Naive thymus-derived CD8-positive, alpha-beta T cell (primary cell): ENCODE data around the gene DCC. TPM values are rescaled to one million over a fixed set of nuclear protein-coding genes. Genes with fewer than 3 reads are reported as not detected.

Experiments used
- ATAC-seq, 2 donors: fragments of 150-1000 bp; cut with Tn5 transposase in 1 of 2; sonication (Bioruptor Pico), chemical (Tn5 transposase) in 1 of 2; 1 replicate in 1 of 2; 2 replicates in 1 of 2; pipeline ENCODE4 v1.10.0; 2021; ENCODE audit warnings: mild to moderate bottlenecking in 2 of 2, moderate library complexity in 2 of 2
- POLR2A ChIA-PET: fragments of 350-600 bp; sonication (Branson Sonifier 250); formaldehyde crosslinking; loops from one replicate; lab custom pipeline; 2021; ENCODE audit warnings: antibody characterized with exemption; lab: Charles Lee
- DNase-seq, 10 donors: peaks; one replicate each; pipeline versions ENCODE4 v3.0.0 to v3.0.0-alpha.2; 2020 to 2022
- H3K27ac Mint-ChIP-seq, 10 donors: one replicate each; pipeline ENCODE4 v1.8.0; 2020 to 2022; ENCODE audit warnings: mild to moderate bottlenecking in 10 of 10, mixed read lengths in 10 of 10, moderate library complexity in 4 of 10, inconsistent platforms in 1 of 10
- H3K27me3 Mint-ChIP-seq, 5 donors: one replicate each; pipeline ENCODE4 v1.8.0; 2021 to 2022; ENCODE audit warnings: mixed read lengths in 5 of 5
- H3K36me3 Mint-ChIP-seq, 3 donors: one replicate each; pipeline ENCODE4 v1.8.0; 2020 to 2022; ENCODE audit warnings: mixed read lengths in 3 of 3, mild to moderate bottlenecking in 2 of 3, inconsistent platforms in 1 of 3
- H3K4me1 Mint-ChIP-seq, 4 donors: one replicate each; pipeline ENCODE4 v1.8.0; 2021 to 2022; ENCODE audit warnings: mixed read lengths in 4 of 4
- H3K4me3 Mint-ChIP-seq, 10 donors: one replicate each; pipeline ENCODE4 v1.8.0; 2020 to 2022; ENCODE audit warnings: mild to moderate bottlenecking in 10 of 10, mixed read lengths in 10 of 10, moderate library complexity in 6 of 10, inconsistent platforms in 1 of 10
- H3K9me3 Mint-ChIP-seq, 9 donors: one replicate each; pipeline ENCODE4 v1.8.0; 2020 to 2022; ENCODE audit warnings: mixed read lengths in 9 of 9, mild to moderate bottlenecking in 3 of 9, inconsistent platforms in 1 of 9, moderate library complexity in 1 of 9
- polyA plus RNA-seq, 3 donors: library from polyadenylated mRNA; unstranded; fragments of 300-500 nt; fragmentation: Illumina TruSeq; gene quantifications; one replicate each; pipeline ENCODE4 v1.2.3, GENCODE V29; 2021
- total RNA-seq, 8 experiments: library from RNA in 2 of 8; stranded (reverse) in 2 of 8; gene quantifications; one replicate each; pipeline ENCODE4 v1.2.3 and lab custom pipeline; 2021 to 2026

The DCC gene
- total and polyA plus RNA-seq, 5 experiments from 2014 or later = not detected

DNA sequence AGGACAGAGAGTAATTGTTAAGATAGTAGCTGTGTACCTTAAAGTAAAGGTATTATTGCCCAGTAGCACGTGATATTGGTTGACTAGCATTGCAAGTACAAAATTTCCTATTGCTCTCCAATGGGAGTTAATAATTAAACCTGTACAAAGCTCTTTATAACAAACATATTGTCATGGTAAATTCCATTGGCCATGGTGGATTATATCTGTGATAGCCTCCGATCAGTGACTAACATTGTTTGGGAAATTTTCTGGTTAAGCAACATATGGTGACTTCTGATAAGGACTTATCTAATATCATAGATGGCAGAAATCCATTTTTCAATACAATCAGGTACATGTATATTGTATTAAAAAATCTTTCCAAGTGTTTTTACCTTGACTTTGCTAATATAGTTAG is 360.8 kb downstream of the DCC start:
- Mint-ChIP-seq H3K9me3 (peaks cover 0 to 9% (median under 1%) of the 10 kb centered on the region in 9 donors), H3K4me1 (no peaks in the 10 kb centered on the region), H3K27ac (no peak overlapping the region), H3K27me3 (no peaks in the 10 kb centered on the region), H3K4me3 (no peak overlapping the region), H3K36me3 (no peaks in the 10 kb centered on the region)
- no peak for ATAC-seq
- no peak for DNase-seq
- POLR2A ChIA-PET = no interaction called here

DNA sequence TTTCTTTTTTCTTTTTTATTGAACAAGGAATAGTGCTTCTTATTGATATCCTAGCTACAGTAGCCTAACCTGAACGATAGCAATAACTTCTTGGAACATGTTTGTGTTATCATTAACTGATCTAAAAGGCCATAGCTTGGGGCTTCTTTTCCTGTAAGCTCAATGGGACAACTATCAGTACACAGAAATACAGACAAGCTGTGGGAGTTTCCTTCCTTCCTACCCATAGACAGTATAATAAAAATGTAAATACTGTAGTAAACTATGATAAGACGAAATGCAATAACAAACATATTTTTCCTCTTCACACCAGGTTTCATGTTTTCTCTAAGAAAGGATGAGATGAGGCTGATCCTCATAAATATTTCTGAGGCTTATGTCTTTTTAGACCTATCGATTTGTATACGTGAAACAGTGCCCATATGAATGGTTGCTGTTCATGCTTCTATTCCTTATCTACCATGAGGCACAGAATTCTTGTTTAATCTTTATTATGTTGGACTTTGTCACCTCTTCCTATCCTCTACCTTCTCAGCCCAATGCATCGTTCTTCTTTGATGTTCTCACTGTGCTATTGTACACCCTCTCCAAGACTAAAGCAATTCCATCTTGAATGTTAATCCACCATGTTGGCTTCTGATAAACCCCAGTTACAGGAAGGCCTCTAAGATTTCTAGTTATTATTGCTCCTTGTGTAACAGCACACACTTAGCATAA is 361.4 kb downstream of the DCC start:
- POLR2A ChIA-PET = no interaction called here
- no peak overlapping the region for H3K27ac Mint-ChIP-seq
- H3K4me1 Mint-ChIP-seq = no peaks in the 10 kb centered on the region
- no peaks in the 10 kb centered on the region for H3K36me3 Mint-ChIP-seq
- ATAC-seq (no peak), DNase-seq (no peak)
- H3K9me3 Mint-ChIP-seq = peaks cover 0 to 9% (median 0%) of the 10 kb centered on the region in 9 donors
- H3K27me3 Mint-ChIP-seq = no peaks in the 10 kb centered on the region
- no peak overlapping the region for H3K4me3 Mint-ChIP-seq

DNA sequence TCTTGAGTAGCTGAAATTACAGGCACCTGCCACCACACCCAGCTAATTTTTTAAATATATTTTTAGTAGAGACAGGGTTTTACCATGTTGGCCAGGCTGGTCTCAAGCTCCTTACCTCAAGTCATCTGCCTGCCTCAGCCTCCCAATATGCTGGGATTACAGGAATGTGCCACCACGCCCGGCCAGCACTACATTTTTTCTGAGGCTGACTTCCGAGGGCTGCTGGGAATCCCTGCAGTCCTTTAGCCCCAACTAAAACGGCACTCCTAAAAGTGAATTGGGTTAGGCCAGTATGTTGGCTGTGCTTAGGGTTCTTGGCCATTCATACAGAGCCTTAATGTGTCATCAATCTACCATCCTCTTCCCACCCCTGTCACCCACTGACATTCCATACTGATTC is 375.4 kb downstream of the DCC start:
- H3K4me3 Mint-ChIP-seq = no peak overlapping the region
- ATAC-seq (no peak), DNase-seq (no peak)
- POLR2A ChIA-PET = no interaction called here
- H3K27me3 Mint-ChIP-seq = peaks cover 0 to 6% (median 0%) of the 10 kb centered on the region in 5 donors
- H3K36me3 Mint-ChIP-seq = no peaks in the 10 kb centered on the region
- H3K9me3 Mint-ChIP-seq = peaks cover 0 to 10% (median 0%) of the 10 kb centered on the region in 9 donors
- no peaks in the 10 kb centered on the region for H3K4me1 Mint-ChIP-seq
- H3K27ac Mint-ChIP-seq = no peak overlapping the region

DNA sequence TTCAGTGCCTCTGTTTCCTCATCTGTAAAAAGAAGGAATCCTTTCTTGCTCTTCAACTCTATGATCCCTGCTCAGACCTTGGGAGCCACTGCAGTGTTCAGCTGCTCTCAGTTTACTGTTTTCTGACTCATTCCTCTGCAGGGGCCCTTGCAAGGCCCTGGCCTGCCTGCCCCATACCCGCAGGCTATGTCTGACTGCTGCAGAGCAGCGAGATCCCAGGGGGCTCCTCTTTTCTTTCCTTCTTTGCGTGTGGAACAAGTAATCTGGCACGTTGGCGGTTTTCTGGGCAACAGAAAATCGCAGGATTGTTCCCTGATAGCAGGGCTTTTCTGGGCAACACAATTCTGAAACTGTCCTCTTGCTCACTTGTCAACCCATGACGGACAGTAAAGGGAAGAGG is 376.0 kb downstream of the DCC start:
- POLR2A ChIA-PET = no interaction called here
- Mint-ChIP-seq H3K27ac (no peak overlapping the region), H3K9me3 (peaks cover 0 to 10% (median 0%) of the 10 kb centered on the region in 9 donors), H3K4me1 (no peaks in the 10 kb centered on the region), H3K36me3 (no peaks in the 10 kb centered on the region), H3K27me3 (peaks cover 0 to 6% (median 0%) of the 10 kb centered on the region in 5 donors), H3K4me3 (no peak overlapping the region)
- DNase-seq (no peak), ATAC-seq (no peak)

DNA sequence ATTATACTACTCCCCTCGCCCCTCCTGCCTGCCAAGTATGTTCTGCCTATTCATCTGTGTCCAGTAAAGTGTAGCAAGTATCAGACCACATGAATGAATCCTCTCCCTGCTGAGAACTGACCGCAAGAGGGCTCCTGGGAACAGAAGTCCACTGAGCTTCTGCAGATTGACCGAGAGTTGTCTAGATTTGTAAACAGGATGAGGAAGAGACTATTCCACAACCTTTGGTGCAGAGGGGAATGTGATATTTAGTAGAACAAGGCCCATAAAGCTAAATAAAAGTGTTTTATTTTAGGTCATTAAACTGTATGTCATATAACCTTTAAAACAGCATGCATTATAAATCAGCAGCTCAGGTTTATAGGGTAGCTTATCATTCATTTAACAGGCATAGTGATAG is 377.0 kb downstream of the DCC start:
- no peak for DNase-seq
- Mint-ChIP-seq H3K36me3 (no peaks in the 10 kb centered on the region), H3K4me3 (no peak overlapping the region), H3K9me3 (peaks cover 0 to 10% (median 0%) of the 10 kb centered on the region in 9 donors), H3K4me1 (no peaks in the 10 kb centered on the region), H3K27me3 (peaks cover 0 to 6% (median 0%) of the 10 kb centered on the region in 5 donors), H3K27ac (no peak overlapping the region)
- POLR2A ChIA-PET = no interaction called here
- ATAC-seq = no peak

DNA sequence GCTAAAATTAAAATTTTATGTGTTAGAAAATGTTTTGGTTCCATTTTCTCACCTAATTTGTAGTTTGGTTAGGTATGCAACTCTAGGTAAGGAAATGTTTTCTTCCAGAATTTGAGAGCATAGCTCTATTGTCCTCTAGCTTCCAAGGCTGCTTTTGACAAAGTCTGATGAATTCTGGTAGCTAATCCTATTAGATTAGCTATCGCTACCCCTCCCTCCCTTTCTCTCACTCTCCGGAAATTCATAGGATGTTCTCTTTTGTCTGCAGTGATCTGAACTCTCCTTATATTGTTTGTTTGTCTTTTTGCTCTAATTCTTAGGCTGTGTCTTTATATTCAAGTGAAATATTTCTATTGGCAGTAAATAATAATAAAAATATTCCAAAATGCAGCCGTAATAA is 382.9 kb downstream of the DCC start:
- Mint-ChIP-seq H3K4me1 (no peaks in the 10 kb centered on the region), H3K36me3 (no peaks in the 10 kb centered on the region), H3K27ac (no peak overlapping the region), H3K4me3 (no peak overlapping the region), H3K27me3 (peaks cover 0 to 1% (median 0%) of the 10 kb centered on the region in 5 donors), H3K9me3 (peaks cover 0 to 8% (median 0%) of the 10 kb centered on the region in 9 donors)
- DNase-seq (no peak), ATAC-seq (no peak)
- POLR2A ChIA-PET = no interaction called here

DNA sequence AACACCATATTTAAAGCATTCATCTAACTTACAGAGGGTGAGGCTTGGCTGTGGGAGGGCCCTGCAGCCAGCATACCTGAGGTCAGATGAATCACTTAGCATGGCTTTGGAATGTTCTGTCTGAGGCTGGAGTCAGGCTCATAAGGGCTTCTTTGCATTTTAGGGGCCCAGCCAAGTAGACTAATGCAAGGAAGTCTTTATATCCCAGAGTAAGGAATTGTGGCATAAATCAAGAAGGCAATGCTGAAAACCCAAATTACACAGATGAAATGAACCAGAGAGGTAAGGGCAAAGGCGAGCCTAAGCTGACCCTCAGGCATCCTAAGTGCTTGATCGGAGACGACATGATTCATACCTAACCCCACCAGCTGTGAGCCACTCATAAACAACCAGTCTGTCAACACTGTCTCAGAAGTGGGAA is 383.6 kb downstream of the DCC start:
- ATAC-seq = no peak
- POLR2A ChIA-PET = no interaction called here

DNA sequence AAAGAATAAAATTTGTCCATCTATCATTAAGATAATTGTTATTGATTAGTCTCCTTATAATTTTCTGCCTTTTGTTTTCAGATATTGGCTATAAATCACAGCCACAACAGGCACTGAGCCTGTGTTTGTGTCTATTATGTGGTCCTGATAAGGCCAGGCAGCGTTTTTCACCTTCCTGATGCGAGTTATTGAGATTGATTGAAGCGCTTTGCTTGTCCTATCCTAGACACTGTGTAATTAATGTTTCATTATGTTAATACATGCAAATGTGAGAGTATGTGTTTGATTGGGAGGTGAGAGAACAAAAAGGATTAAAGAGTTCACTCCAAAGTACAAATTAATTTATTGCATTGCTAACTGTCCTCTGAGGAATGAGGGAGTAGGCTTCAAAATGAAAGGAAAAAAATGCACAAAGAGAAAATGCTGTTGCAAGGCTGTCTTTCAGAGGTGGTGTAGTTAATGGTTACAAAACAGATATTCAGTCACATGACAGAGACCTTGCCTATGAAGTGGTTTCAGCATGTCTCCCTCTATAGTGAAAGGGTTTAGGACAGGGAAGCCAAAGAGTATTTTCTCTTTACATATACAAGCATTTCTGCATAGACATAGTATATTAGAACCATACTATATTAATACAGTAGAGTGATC is 391.1 kb downstream of the DCC start:
- POLR2A ChIA-PET = no interaction called here
- Mint-ChIP-seq H3K36me3 (no peaks in the 10 kb centered on the region), H3K27ac (no peak overlapping the region), H3K27me3 (no peaks in the 10 kb centered on the region), H3K9me3 (peaks cover 0 to 12% (median 4%) of the 10 kb centered on the region in 9 donors), H3K4me3 (no peak overlapping the region), H3K4me1 (no peaks in the 10 kb centered on the region)
- no peak for DNase-seq
- ATAC-seq = no peak

More for the DNA sequence above, 383.6 kb downstream of the DCC start:
- no peaks in the 10 kb centered on the region for H3K4me1 Mint-ChIP-seq
- H3K4me3 Mint-ChIP-seq = no peak overlapping the region
- no peaks in the 10 kb centered on the region for H3K36me3 Mint-ChIP-seq
- peaks cover 0 to 1% (median 0%) of the 10 kb centered on the region in 5 donors for H3K27me3 Mint-ChIP-seq
- no peak overlapping the region for H3K27ac Mint-ChIP-seq
- peaks cover 0 to 8% (median 0%) of the 10 kb centered on the region in 9 donors for H3K9me3 Mint-ChIP-seq
- no peak for DNase-seq

DNA sequence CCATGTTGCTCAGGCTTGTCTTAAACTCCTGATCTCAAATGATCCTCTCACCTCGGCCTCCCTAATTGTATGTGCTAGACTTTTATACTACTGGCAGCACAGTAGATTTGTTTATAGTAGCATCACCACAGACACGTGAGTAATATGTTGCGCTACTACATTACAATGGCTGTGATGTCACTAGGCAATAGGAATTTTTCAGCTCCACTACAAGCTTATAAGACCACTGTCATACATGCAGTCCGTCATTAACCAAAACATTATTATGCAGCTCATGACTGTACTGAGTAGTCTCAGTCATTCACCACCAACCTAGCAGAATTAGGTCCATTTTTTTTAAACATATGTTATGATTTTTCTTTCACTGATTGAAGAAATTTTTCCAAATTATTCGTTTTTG is 398.9 kb downstream of the DCC start:
- peaks cover 0 to 11% (median 4%) of the 10 kb centered on the region in 9 donors for H3K9me3 Mint-ChIP-seq
- DNase-seq (no peak), ATAC-seq (no peak)
- no peak overlapping the region for H3K4me3 Mint-ChIP-seq
- POLR2A ChIA-PET = no interaction called here
- H3K27ac Mint-ChIP-seq = no peak overlapping the region
- H3K27me3 Mint-ChIP-seq = no peaks in the 10 kb centered on the region
- no peaks in the 10 kb centered on the region for H3K4me1 Mint-ChIP-seq
- no peaks in the 10 kb centered on the region for H3K36me3 Mint-ChIP-seq

DNA sequence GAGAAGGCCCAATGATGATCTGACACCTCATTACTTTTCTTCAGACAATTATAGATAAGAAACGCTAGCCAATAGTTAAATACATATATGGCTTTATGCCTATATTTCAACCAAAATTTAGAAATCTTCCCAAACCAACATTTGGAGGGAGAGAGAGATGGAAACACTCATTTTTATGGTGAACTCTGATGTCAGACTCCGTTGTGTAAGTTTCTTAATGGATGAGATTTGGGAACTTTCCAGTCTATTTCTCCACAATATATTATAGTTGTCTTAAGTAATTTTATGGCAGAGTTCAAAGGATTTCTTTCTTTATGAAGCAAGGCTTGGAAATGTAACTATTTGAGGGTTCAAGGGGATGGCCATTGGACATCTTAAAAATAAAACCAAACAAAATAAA is 407.0 kb downstream of the DCC start:
- H3K27ac Mint-ChIP-seq = no peak overlapping the region
- H3K4me1 Mint-ChIP-seq = no peaks in the 10 kb centered on the region
- peaks cover 0 to 7% (median 0%) of the 10 kb centered on the region in 9 donors for H3K9me3 Mint-ChIP-seq
- ATAC-seq (no peak), DNase-seq (no peak)
- POLR2A ChIA-PET = no interaction called here
- no peak overlapping the region for H3K4me3 Mint-ChIP-seq
- no peaks in the 10 kb centered on the region for H3K27me3 Mint-ChIP-seq
- H3K36me3 Mint-ChIP-seq = no peaks in the 10 kb centered on the region

DNA sequence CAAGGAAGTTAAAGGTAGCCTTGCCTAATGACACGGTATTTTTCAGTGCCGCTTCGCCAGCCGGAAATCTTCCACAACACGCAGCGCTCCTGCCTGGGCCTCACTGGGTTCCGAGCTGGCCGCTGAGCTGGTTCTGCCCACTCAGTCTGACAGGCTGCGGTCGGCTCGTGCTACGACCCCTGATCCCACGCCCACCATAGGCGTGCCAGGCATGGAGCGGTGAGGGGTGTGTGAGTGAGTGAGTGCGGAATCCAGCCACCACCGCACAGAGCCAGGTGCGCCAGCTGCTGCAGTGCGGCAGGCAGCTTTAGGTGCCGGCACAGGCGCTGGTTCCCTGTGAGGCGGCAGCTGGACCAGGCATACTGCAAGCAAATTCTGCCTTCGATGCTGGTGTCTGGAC is 407.9 kb downstream of the DCC start:
- no peak for DNase-seq
- Mint-ChIP-seq H3K9me3 (peaks cover 0 to 14% (median 0%) of the 10 kb centered on the region in 9 donors), H3K27me3 (no peaks in the 10 kb centered on the region), H3K4me1 (no peaks in the 10 kb centered on the region), H3K27ac (no peak overlapping the region), H3K4me3 (no peak overlapping the region), H3K36me3 (no peaks in the 10 kb centered on the region)
- ATAC-seq = no peak
- POLR2A ChIA-PET = no interaction called here

DNA sequence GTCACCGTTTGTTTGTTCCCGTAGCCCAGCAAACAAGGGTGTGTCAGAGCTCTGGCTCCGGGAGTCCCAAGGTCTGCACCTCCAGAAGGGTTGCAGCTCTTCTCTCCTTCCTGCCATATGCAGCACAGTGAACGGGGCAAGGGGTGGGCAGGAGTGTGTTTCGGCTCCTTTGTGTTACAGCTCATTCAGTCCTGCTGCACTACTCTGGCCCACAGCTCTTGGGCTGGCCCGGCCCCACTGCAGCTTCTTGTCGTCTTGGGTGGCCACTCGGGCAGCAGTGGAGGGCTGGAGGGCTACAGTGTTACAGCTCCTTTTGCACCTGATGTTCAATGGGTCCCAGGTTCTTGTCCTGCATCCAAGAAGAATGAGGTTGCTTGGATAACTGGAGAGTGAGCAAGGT is 408.3 kb downstream of the DCC start:
- no peaks in the 10 kb centered on the region for H3K27me3 Mint-ChIP-seq
- H3K4me3 Mint-ChIP-seq = no peak overlapping the region
- H3K36me3 Mint-ChIP-seq = no peaks in the 10 kb centered on the region
- H3K27ac Mint-ChIP-seq = no peak overlapping the region
- DNase-seq (no peak), ATAC-seq (no peak)
- POLR2A ChIA-PET = no interaction called here
- H3K4me1 Mint-ChIP-seq = no peaks in the 10 kb centered on the region
- peaks cover 0 to 16% (median 0%) of the 10 kb centered on the region in 9 donors for H3K9me3 Mint-ChIP-seq

DNA sequence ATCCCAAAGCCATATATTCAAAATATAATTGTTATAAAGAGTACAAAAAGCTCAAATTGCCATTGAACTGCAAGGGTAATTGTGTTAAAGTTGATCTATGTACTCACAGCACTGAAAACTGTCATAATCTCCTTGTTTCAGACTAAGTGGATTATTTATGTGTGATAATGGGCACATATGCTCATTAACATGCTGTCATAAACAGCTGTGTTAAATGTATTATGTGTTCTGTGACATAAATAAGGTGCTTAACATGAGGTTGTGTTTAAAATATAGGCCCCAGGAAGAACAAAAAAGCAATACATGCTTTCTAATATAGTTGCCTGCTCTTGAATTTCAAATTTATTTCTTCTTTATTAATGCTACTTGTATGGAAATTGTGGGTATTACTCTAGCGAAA is 409.5 kb downstream of the DCC start:
- Mint-ChIP-seq H3K27me3 (no peaks in the 10 kb centered on the region), H3K36me3 (no peaks in the 10 kb centered on the region), H3K9me3 (peaks cover 0 to 16% (median 0%) of the 10 kb centered on the region in 9 donors), H3K4me1 (no peaks in the 10 kb centered on the region), H3K27ac (no peak overlapping the region), H3K4me3 (no peak overlapping the region)
- DNase-seq (no peak), ATAC-seq (no peak)
- POLR2A ChIA-PET = no interaction called here
